GM18909 (cell line): ENCODE results near the gene CAMK2D.

Experiments used
- ATAC-seq: cut with Tn5 transposase; IDR thresholded peaks from one replicate; pipeline ENCODE4 v1.9.1; 2021; ENCODE audit warnings: mild to moderate bottlenecking; ENCODE audit not compliant: unreplicated experiment, poor library complexity

CAMK2D gene

DNA sequence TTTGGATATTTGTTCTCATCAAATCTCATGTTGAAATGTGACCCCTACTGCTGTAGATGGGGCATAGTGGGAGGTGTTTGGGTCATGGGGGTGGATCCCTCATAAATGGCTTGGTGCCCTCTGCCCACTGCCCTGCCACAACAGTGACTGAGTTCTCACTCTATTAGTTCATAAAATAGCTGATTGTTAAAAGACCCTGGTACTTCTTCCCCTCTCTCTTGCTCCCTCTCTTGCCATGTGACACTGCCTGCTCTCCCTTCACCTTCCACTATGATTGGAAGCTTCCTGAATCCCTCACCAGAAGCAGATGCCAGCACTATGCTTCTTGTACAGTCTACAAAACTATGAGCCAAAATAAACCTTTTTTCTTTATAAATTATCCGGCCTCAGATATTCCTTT, 182.2 kb downstream of the CAMK2D start:
- no peak for ATAC-seq

DNA sequence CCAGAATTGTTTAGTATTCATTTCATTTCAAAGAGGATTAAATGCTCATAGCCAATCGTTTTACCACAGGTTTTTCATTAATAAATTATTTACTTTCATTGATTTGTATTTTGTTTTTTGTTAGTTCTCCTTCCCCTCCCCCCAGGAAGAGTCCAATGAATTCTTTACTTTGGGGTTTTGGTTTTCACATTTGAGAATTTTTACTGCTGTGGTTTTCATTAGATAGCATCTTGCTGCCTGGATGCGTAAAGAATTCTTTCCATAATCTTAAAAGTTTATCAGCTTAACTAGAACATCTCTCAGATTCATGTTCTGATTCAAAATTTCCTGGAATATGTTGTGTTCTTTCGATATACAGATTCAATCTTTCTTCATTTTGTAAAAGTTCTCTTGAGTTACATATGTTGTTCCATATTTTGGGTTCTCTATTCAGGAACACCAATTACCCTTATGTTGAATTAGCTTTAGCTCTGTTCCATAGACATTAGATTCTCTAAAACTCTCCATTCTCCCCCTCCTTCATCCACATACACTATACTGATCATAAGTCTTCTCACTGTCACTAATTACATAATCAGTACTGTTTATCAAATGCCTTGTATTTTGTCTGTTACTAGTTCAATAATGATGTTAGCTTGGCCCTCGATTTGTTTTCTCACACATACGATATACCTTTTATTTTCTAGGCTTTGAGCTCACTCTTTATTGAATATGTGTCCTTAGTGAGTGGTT, 184.4 kb downstream of the CAMK2D start:
- no peak for ATAC-seq

DNA sequence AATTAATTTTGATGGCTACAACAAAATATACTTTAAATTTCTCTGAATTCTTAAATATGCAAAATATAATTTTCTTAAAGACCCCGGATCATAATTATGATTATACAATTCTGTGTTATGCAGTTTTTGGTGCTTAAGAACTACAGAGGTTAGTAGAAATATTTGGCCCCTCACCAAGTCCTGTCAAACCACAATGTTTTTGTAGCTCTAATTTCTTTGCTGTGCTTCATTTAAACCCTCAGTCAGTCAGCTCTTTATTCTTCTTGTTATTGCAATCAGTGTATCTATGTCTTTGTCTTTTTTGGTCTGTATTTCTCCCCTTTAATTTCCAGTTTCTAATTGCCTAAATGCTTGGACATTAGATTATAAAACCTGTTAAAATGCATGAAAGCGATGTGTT, 186.1 kb downstream of the CAMK2D start:
- no peak for ATAC-seq

DNA sequence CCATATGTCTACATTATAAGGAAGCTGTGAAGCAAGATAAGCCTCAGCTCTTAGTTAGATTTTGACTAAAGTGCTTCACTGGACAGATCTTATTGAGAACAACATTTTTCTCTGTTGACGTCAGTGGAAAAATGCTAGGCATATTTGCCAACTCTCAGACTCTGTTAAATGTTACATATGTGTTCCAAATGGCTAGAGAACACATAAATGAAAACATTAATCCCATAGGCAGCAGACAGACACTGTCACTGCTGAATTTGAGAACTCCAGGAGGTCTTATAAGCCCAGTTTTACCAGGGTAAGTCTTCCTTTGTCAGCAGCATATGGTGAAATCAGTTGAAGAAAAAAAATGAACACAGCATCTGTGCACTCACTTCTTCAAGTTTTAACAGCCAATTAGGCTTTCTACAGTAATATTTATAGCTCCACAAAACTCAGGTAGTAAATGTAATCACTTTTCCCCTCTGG, 186.9 kb downstream of the CAMK2D start:
- no peak for ATAC-seq

DNA sequence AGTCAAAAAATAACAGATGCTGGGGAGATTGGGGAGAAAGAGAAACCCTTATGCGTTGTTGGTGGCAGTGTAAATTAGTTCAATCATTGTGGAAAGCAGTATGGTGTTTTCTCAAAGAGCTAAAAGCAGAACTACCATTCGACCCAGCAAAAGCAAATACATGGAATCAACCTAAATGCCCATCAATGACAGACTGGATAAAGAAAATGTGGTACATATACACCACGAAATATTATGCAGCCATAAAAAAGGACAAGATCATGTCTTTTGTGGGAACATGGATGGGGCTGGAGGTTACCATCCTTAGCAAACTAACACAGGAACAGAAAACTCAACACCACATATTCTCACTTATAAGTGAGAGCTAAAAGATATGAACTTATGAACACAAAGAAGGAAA, 188.9 kb downstream of the CAMK2D start:
- no peak for ATAC-seq

DNA sequence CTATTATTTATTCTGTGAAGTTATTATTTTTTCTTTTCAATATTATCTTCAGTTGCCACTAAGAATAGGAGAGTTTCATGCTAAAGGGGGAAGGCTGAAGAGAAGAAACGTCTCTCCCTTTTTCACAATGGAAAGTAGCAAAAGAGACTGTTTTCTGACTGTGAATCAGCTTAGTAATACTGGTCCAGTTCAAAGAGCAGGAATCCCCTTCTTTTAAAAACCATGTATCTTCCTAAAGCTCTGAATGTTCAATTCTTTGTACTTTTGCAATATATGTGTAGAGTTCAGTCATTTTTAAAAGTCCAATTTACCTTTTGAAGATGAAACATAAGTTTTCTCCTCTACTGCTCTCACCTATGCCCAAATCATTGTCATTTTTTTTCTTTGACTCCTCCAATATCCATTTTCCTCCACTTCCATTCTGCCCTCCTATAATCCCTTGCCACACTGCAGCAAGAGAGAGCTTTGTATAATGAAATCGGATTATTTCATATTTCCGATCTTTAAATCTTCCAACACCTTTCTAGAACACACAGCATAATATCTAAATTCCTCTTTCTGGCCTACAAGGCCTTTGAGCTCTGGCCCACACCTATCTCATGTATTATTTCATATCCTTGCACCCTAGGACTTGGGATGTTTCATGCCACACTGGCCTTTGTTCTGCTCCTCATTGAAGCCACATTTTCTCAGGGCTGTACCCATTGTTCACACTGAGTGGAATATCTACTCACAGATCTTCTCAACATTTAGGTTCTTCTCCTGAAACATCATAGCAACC, 195.3 kb downstream of the CAMK2D start:
- no peak for ATAC-seq

DNA sequence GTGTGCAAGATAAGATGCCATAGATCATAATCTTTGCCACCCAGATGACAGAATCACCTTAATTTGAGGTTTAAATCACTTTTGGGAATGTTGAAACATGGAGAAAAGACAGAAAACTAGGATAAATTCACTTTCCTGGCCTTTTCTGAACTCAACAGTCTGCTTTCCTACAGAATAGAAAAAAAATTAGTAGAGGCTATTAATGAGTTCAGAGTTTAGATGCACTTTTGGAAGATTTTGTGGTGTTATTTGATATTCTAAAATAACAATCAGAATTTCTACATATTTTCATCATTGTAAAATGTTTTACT, 195.9 kb downstream of the CAMK2D start:
- ATAC-seq: no peak

DNA sequence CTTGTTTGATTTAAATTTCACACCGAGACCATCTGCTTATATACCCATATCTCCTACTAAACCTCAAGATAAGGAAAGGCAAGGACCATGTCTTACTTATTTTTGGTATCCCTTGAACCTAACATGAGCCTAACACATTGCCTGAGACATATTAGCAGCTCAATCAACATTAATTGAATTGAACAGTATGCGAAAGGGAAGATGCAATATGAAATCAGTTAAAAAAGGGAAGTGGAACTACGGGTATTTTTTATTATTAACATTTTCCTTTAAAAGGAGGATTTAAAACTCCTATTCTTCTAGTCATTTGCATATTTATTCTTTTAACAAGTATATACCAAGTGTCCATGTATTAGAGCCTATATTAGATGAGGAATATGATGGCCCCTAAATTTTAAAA, 197.0 kb downstream of the CAMK2D start:
- ATAC-seq: peak; percentile 22

DNA sequence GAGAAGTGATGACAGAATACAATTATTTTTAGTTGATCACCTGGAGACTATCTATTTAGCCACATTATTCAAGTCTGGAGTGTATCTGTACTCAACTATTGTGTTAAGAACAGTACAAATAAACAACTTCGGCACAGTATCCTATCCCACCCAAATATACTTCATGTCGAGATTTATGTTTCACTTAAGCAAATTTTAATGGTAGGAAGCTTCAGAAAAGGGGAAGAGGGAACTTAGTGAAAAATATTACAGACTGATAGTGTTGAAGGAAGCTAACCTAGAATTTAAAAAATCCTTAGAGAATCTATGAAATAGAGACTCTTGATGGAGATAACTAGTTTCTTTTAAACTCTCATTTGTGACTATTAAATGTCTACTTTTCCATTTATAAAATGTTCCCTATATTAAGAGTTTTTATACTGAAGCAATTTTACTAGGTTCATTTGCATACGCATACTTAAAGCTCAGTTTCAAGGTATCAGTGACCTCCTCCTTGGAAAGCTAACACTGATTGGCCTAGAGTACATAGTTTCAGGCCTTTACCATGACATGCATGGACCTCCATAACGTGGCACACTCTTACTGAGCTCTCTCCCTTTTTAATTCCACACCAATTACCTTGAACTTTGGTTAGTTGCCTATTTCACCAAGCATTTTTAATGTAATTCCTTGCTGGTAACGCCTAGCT, 197.7 kb downstream of the CAMK2D start:
- no peak for ATAC-seq

DNA sequence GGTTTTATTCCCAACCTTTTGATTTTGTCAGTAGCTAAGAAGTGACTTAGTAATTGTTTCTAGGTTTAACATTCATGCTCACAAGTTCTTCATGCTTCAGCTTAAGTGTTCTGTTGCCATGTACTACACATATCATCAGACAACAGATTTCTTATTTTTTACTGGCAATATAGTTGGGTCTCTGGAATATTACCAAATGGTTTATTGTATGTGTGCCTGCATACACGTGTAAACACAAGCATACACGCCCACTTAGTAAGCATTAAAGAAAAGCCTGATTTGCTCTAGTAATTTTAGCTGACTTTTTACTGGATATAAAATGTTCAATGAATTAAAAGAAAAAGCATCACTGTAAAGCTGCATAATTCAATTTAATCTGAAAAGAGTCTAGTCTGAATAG, 199.8 kb downstream of the CAMK2D start:
- no peak for ATAC-seq

DNA sequence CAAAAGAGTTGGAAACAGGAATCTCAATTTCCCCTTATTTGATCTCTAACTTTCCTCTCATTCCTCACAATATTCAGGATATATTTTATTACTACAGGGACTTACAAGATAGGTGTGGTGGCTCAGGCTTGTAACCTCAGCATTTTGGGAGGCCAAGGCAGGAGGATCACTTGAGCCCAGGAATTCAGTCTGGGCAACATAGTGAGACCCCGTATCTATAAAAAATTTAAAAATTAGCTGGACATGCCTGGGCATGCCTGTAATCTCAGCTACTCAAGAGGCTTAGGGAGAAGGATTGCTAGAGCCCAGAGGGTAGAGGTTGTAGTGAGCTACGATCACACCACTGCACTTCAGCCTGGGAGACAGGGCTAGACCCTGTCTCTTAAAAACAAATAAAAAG, 200.4 kb downstream of the CAMK2D start:
- no peak for ATAC-seq

DNA sequence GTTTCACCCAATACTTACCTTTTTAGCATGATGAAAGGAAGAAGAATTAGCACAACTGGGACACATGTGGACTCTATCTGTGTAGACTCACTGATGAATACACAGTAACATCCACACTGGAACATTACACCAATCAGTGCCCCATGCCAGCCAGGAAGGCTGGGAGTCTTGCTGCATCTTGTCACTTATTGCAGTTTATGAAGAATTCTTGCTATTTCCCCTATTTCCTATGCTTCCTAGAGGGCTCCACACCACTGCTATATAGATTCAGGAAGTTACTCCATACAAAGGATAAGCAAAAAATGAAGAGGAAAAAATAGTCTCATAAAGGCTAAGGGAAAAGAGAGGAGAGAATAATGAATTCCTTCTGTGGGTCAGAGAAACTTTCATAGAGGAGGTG, 201.0 kb downstream of the CAMK2D start:
- no peak for ATAC-seq

DNA sequence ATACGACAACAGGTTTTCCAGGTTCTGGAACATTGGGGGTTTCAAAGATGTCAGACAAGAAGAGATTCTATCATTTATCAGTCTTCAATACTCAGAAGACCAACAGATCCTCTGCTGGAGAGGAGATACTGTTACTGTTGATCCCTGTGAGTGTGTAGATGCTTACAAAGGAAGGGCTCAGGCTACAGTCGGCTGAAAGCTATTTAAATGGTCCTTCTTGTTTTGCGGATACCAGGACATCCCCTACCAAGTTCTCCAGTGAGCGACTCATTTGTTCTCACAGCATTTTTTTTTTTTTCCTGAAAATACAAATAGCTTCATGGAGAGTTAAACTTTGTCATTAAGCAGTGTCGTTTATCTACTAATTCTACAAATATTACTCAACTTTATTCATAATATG, 201.6 kb downstream of the CAMK2D start:
- no peak for ATAC-seq

DNA sequence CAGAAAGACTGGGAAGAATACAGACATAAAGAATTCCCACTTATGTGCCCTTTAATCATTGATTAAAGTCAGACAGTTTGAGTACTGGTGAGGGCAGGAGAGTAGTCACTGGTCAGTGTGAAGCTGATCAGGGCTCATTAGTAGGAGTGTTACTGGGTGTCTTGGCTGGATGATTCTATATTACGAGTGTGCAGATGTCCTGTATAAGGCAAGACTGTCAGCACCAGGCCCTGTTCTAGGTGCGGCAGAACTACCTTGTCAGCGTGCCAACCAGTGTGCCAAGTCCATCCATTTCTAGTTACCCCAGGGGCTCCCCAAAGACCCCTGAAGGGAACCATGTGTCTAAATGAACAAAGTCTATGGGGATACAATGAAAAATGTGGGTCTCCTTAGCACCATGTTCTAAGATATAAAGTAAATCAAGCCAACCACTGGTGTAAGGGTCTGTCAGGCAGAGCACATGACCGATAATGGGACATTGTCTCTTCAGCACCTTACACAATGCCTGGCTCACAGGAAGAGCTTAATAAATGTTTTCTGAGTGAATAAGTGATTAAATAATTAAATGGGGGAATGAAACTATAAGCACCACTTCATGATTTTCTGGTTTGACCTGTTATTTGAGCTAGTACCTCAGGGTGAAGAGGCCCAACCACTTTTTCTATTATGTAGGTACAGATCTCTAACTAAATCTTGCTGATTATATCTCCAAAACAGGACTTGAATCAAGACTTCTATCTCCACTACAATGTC, 205.0 kb downstream of the CAMK2D start:
- ATAC-seq: no peak

DNA sequence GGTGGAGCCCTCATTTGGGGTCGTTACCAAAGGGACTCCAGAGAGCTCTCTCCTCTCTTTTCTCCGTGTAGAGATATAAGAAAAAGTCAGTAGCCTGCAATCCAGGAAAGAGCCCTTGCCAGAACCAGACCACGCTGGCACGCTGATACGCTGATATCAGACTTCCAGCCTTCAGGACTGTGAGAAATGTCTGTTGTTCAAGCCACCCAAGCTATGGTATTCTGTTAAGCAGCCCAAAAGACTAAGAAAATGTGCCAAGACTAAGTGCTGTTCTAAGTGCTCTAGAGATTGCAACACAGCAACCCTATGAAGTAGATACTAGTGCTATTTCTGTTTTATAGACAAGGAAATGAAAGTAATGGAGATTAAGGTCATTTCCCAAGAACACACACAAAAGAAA, 205.7 kb downstream of the CAMK2D start:
- ATAC-seq: no peak

DNA sequence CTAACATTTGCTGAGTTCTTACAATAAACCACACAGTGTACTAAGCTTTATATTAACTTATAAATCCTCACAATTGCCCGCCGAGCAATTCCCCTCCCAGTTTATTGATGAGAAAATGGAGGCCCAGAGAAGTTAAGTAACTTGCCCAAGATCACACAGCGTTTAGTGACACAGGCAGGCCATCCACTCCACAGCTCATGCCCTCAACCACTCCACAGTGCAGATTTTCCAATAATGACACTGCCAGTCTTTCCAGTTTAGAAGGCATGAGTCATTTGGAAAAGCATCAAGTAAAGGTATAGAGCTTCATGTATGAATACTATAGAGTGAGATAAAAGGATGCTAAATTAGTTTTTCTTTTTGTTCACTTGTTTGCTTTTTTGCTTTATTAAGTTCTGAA, 208.5 kb downstream of the CAMK2D start:
- no peak for ATAC-seq

DNA sequence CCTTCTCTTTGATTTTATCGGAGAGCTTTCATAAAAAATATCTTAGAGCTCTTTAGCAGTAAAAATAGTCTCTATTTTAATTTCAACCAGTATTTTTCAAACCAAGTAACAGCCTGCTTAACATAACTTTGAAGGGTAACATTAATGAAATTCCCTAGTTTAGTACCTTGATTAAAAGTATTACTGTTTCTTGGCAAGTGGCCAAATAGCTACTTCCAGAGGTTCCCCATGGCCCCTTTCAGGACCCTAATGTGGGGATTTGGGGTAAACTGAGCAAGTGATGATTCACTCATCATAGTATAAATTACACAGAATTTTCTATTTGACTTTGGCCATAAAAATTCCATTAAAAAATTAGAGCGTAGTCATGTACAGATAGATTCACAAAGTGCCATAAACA, 211.0 kb downstream of the CAMK2D start:
- no peak for ATAC-seq

DNA sequence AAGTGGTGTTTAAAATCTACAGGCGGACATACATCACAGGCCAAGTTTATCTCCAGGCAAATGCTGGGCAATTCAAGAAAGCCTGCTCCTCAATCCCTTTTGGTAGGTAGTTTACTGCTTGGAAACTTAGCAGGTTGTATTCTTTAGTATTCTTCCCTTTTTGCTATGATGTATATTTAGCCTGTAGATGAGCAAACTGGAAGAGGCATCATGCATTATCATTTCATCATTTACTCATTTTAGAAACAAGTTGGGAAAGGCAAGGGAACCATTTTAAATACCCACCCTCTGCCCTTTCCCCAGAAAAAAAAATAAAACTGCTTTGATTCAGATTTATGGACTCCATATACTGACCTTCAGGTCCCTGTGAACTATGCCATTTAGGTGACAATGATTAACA, 213.2 kb downstream of the CAMK2D start:
- ATAC-seq: no peak

DNA sequence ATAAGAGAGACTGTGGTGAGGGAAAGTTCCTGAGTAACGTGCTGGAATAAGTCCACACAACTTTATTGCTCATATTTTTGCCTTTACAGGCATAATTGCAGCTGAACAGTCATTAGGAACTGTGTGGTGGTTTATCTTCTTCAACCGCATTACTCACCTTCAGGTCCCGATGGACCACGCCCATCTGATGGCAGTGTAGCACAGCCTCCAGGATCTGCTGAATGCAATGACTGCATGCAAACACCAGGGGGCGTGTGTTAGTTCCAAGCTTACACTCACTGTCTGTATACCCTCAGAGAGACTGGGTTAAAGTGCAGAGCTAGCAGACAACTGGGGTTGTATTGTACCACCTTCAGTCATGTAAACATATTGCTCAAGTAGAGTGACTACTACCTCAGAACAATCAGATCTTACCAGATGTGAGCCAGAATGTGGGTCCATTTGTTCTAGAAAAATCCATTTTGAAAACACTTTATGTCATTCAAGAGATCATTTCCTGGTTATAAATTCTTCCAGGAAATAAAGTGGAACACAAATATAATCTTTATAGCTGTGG, 214.0 kb downstream of the CAMK2D start:
- peak; percentile 99 for ATAC-seq

DNA sequence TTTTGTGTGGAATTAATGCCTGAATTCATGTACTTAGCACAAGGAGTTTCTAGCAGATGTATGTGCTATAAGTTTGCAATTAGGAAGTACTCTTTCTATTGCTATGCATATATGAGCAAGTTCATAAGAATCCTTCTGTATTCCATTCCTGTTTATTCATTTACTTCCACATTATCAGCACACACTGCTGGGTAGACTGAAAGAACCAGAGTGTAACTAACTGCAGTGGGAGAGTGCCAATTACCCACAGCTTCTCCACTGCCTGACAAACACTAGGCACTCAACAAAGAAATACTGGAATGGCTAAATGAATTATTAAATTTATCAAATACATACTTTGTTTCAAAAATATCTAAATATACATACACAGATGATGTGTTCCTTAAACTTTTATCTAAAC, 219.6 kb downstream of the CAMK2D start:
- no peak for ATAC-seq
